ENCODE measurements around the gene ADPRHL1.
A peak's percentile ranks its signal among the peaks of the same experiment; 100 is the strongest.

DNA sequence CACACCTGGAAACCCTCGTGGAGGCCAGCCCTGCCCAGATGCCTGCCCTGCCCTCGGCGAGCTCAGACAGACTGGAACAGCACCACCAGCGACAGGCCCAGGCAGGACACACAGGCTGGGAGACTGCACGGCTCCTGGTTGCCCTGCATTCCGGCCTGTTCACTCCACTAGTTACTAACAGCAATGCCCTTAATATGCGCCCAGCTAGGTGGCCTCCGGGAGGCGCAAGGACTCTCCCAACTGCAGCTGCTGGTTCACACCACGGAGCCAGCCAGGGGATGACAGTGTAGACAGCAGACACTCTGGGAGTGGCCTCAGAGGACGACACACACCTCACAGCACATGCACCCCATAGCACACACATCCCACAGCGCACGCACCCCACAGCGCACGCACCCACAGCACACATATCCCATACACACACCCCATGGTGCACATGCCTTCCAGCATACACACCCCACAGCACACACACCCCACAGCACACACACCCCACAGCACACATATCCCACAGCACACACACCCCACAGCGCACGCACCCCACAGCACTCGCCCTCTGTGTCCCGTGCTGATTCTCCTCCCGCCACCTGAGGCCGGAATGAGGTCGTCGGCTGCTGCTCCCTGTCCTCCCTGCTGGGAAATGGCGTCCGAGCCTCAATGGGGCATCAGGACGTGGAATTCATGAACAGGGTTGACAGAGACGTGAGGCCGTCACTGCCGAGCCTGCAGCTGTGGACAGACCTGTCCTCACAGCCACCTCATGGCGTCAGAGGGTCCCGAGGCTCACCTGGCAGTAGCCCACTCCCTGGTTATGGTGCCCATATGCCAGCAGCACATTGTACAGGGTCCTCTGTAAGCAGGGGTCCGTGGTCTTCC is 103.0 kb downstream of the ADPRHL1 start:
- TF ChIP-seq CTCF (optimal IDR thresholded peaks at IDR 0.05 in 1 of 3, IDR thresholded peaks at IDR 0.05 in 1 of 3, conservative IDR thresholded peaks at IDR 0.05 in 1 of 3; ENCODE audit: extremely low read depth in 1 of 3, insufficient read depth in 2 of 3, low read length in 3 of 3) (peak in 2 of 3 experiments; percentile 44 to 62), EZH2 (IDR thresholded peaks at IDR 0.05; ENCODE audit: low read length) (no peak)

Data from keratinocyte (primary cell).